Suppressor macrophage treated with lipopolysaccharide for 4 hours (primary cell): Measurements from ENCODE around the gene PWWP2B.
"Not testable (repeated sequence)": the region's sequence is repeated elsewhere in the genome, so short reads cannot be mapped to it uniquely, and the experiment has no call there.

ENCODE experiments used
- DNase-seq: peaks from one replicate; pipeline ENCODE4 v3.0.0-alpha.2; 2020

Gene PWWP2B

GRCh38 chr10:132382231-132382922, 14.6 kb upstream of the PWWP2B start:
- DNase-seq = no peak

- DNase-seq = peak; percentile 32
Observed at GRCh38 chr10:132383101-132383500, 13.9 kb upstream of the PWWP2B start.

- DNase-seq = no peak
Observed at GRCh38 chr10:132383751-132384196, 13.2 kb upstream of the PWWP2B start.

GRCh38 chr10:132384618-132385388, 12.2 kb upstream of the PWWP2B start:
- no peak for DNase-seq

GRCh38 chr10:132385389-132385667, 11.7 kb upstream of the PWWP2B start:
- DNase-seq = peak; percentile 32

- DNase-seq = no peak
Observed at GRCh38 chr10:132385721-132386418, 11.1 kb upstream of the PWWP2B start.

- no peak for DNase-seq
Observed at GRCh38 chr10:132386419-132386831, 10.6 kb upstream of the PWWP2B start.

- not testable (repeated sequence) for DNase-seq
Observed at GRCh38 chr10:132386896-132387295, 10.1 kb upstream of the PWWP2B start.

- DNase-seq = peak; percentile 64
Observed at GRCh38 chr10:132387764-132388210, 9.2 kb upstream of the PWWP2B start.

GRCh38 chr10:132388891-132389432, 8.0 kb upstream of the PWWP2B start:
- DNase-seq = no peak

GRCh38 chr10:132389433-132390169, 7.4 kb upstream of the PWWP2B start:
- DNase-seq = no peak

- no peak for DNase-seq
Observed at GRCh38 chr10:132390170-132390920, 6.7 kb upstream of the PWWP2B start.

- DNase-seq = no peak
Observed at GRCh38 chr10:132390921-132391675, 5.9 kb upstream of the PWWP2B start.

- no peak for DNase-seq
Observed at GRCh38 chr10:132391676-132392020, 5.4 kb upstream of the PWWP2B start.

- DNase-seq = no peak
Observed at GRCh38 chr10:132392184-132392800, 4.7 kb upstream of the PWWP2B start.

- no peak for DNase-seq
Observed at GRCh38 chr10:132392811-132393694, 3.9 kb upstream of the PWWP2B start.

GRCh38 chr10:132393695-132394181, 3.3 kb upstream of the PWWP2B start:
- no peak for DNase-seq

- DNase-seq = no peak
Observed at GRCh38 chr10:132394201-132394811, 2.7 kb upstream of the PWWP2B start.
